ENCODE results near the gene FAIM2. TPM values are rescaled to one million over a fixed set of nuclear protein-coding genes. Genes with fewer than 3 reads are reported as not detected.

Gene FAIM2
- total RNA-seq, 1 experiment from 2014 or later: 0.22 TPM

- TF ChIP-seq HMGXB4 (CRISPR knock-in tag; IDR thresholded peaks at IDR 0.05) (peak; percentile 53; the same call in 1 of the 2 replicates), GABPB1 (CRISPR knock-in tag; IDR thresholded peaks at IDR 0.05) (0 out of 2 replicates have a peak, but pooled peaks have one; percentile 13), ZNF232 (CRISPR knock-in tag; IDR thresholded peaks at IDR 0.05) (no peak), ZNF281 (CRISPR knock-in tag; IDR thresholded peaks at IDR 0.05) (0 out of 2 replicates have a peak, but pooled peaks have one; percentile 51), CBFB (CRISPR knock-in tag; IDR thresholded peaks at IDR 0.05; ENCODE audit: low read depth) (no peak), SMAD3 (CRISPR knock-in tag; IDR thresholded peaks at IDR 0.05; ENCODE audit: borderline replicate concordance) (no peak), ZNF416 (CRISPR knock-in tag; IDR thresholded peaks at IDR 0.05) (no peak), FOXK1 (CRISPR knock-in tag; IDR thresholded peaks at IDR 0.05) (peak; percentile 47; the same call in 1 of the 2 replicates), ATF1 (CRISPR knock-in tag; IDR thresholded peaks at IDR 0.05) (no peak), ATF2 (CRISPR knock-in tag; IDR thresholded peaks at IDR 0.05; ENCODE audit: borderline replicate concordance, low read depth) (no peak), ARID4B (CRISPR knock-in tag; IDR thresholded peaks at IDR 0.05; ENCODE audit: borderline replicate concordance) (0 out of 2 replicates have a peak, but pooled peaks have one; percentile 58)
Measured at GRCh38 chr12:49827401-49828099, 76.2 kb downstream of the FAIM2 start (continued).

- peaks cover 33% of the 10 kb centered on the region for H3K4me1 Mint-ChIP-seq
- ChIA-PET CTCF (interaction anchor here (0.7 to 4.8 kb wide), 11 partner anchors 8 to 244 kb away, joined by 3 to 33 read pairs (median 7); partner anchors contain the start of gene TMBIM6), POLR2A (interaction anchor here (0.5 kb wide), 1 partner anchor 516 kb away, joined by 3 read pairs; no protein-coding TSS in a partner anchor)
- H3K27ac Mint-ChIP-seq: 0 out of 2 replicates have a peak overlapping the region, but pooled peaks have one; percentile 36
- H3K36me3 Mint-ChIP-seq: peaks cover 7% of the 10 kb centered on the region
- no peak for ATAC-seq
- DNase-seq (ENCODE audit: low spot score): no peak
- H3K27me3 Mint-ChIP-seq (ENCODE audit: low read depth): no peaks in the 10 kb centered on the region
- H3K4me3 Mint-ChIP-seq: peak overlapping the region; percentile 93
- no peaks in the 10 kb centered on the region for H3K9me3 Mint-ChIP-seq
- TF ChIP-seq STAT6 (CRISPR knock-in tag; conservative IDR thresholded peaks at IDR 0.05; ENCODE audit: low read depth): no peak
- no peak for TF ChIP-seq USF1 (CRISPR knock-in tag; IDR thresholded peaks at IDR 0.05)
- no peak for TF ChIP-seq ZNF121 (CRISPR knock-in tag; IDR thresholded peaks at IDR 0.05)
- no peak for TF ChIP-seq CREM (CRISPR knock-in tag; IDR thresholded peaks at IDR 0.05)
- TF ChIP-seq ZBTB21 (CRISPR knock-in tag; IDR thresholded peaks at IDR 0.05; ENCODE audit: borderline replicate concordance): no peak
- no peak for TF ChIP-seq JAZF1 (CRISPR knock-in tag; IDR thresholded peaks at IDR 0.05)
- no peak for TF ChIP-seq ZNF425 (CRISPR knock-in tag; conservative IDR thresholded peaks at IDR 0.05)
Measured at GRCh38 chr12:49827051-49827400, 76.7 kb downstream of the FAIM2 start.
